Muscle of leg (tissue), 11 donors: Measurements from ENCODE around the gene RETREG1. TPM values are rescaled to one million over a fixed set of nuclear protein-coding genes. Genes with fewer than 3 reads are reported as not detected.
A peak's percentile ranks its signal among the peaks of the same experiment; 100 is the strongest.

Experiments
- DNase-seq: peaks from one replicate; pipeline ENCODE4 v3.0.0; 2013
- H3K27ac ChIP-seq: one replicate; pipeline ENCODE4 v1.5.1; 2013; ENCODE audit warnings: mild to moderate bottlenecking, low read length, control low read depth
- H3K27me3 ChIP-seq: one replicate; pipeline ENCODE4 v1.6.1; 2013; ENCODE audit warnings: low read length; ENCODE audit not compliant: control insufficient read depth, insufficient read depth
- H3K36me3 ChIP-seq: one replicate; pipeline ENCODE4 v1.6.1; 2013; ENCODE audit warnings: low read length; ENCODE audit not compliant: control insufficient read depth, insufficient read depth
- H3K4me1 ChIP-seq: one replicate; pipeline ENCODE4 v1.6.1; 2013; ENCODE audit warnings: low read length; ENCODE audit not compliant: control insufficient read depth, insufficient read depth
- H3K4me3 ChIP-seq: one replicate; pipeline ENCODE4 v1.5.1; 2013; ENCODE audit warnings: low read length, control low read depth
- H3K9me3 ChIP-seq: replicated peaks from 2 replicates; pipeline ENCODE4 v1.6.1; 2013; ENCODE audit warnings: low read depth, low read length; ENCODE audit not compliant: control insufficient read depth
- WGBS: methylation state at CpG from one replicate; pipeline ENCODE4 v1.1.5; 2013; ENCODE audit warnings: missing lambda C conversion rate; ENCODE audit not compliant: insufficient coverage; 5-methylcytosine and 5-hydroxymethylcytosine counted together
- polyA plus RNA-seq, 8 donors: library from polyadenylated mRNA; unstranded; fragments of 120-200 nt; gene quantifications; one replicate each; pipeline versions ENCODE4 v1.2.1 to v1.2.3, GENCODE V29; 2013; ENCODE audit warnings: inconsistent platforms in 1 of 8, low replicate concordance in 1 of 8; ENCODE audit not compliant: insufficient read length in 8 of 8, insufficient read depth in 1 of 8
- total RNA-seq: library from RNA; stranded (reverse); fragments of 120-200 nt; gene quantifications from one replicate; pipeline ENCODE4 v1.2.4, GENCODE V29; 2013

RETREG1 gene
- total and polyA plus RNA-seq, 9 donors: 48.7 to 70.0 (median 56.4) TPM

- Histone ChIP-seq H3K27me3 (no peaks in the 10 kb centered on the region), H3K4me3 (no peak overlapping the region), H3K9me3 (no peaks in the 10 kb centered on the region), H3K36me3 (no peaks in the 10 kb centered on the region), H3K27ac (peak overlapping the region; percentile 44), H3K4me1 (peaks cover 41% of the 10 kb centered on the region)
- 82% methylated on average over 4 of the region's 6 CpGs for WGBS
- DNase-seq: no peak
These were observed 80.6 kb downstream of the RETREG1 start for GRCh38 chr5:16536246-16536645.

GRCh38 chr5:16534280-16534679 is 82.5 kb downstream of the RETREG1 start:
- no peak overlapping the region for H3K4me3 ChIP-seq
- H3K27me3 ChIP-seq: no peaks in the 10 kb centered on the region
- H3K9me3 ChIP-seq: no peaks in the 10 kb centered on the region
- no peaks in the 10 kb centered on the region for H3K36me3 ChIP-seq
- DNase-seq: no peak
- no peak overlapping the region for H3K27ac ChIP-seq
- WGBS: no CpG with 5 or more reads among the region's 1 CpG
- H3K4me1 ChIP-seq: peaks cover 44% of the 10 kb centered on the region

GRCh38 chr5:16531063-16531648 is 85.6 kb downstream of the RETREG1 start:
- Histone ChIP-seq H3K4me3 (no peak overlapping the region), H3K27ac (no peak overlapping the region), H3K27me3 (no peaks in the 10 kb centered on the region), H3K4me1 (peaks cover 14% of the 10 kb centered on the region), H3K36me3 (no peaks in the 10 kb centered on the region), H3K9me3 (no peaks in the 10 kb centered on the region)
- DNase-seq: no peak
- WGBS: 53% methylated on average over 3 of the region's 4 CpGs

GRCh38 chr5:16529306-16529705 is 87.5 kb downstream of the RETREG1 start:
- no peaks in the 10 kb centered on the region for H3K9me3 ChIP-seq
- no peaks in the 10 kb centered on the region for H3K27me3 ChIP-seq
- 76% methylated on average over 3 of the region's 7 CpGs for WGBS
- peaks cover 9% of the 10 kb centered on the region for H3K4me1 ChIP-seq
- no peak overlapping the region for H3K4me3 ChIP-seq
- H3K27ac ChIP-seq: peak overlapping the region; percentile 23
- H3K36me3 ChIP-seq: no peaks in the 10 kb centered on the region
- no peak for DNase-seq

- no peaks in the 10 kb centered on the region for H3K9me3 ChIP-seq
- peak overlapping the region; percentile 15 for H3K27ac ChIP-seq
- H3K36me3 ChIP-seq: no peaks in the 10 kb centered on the region
- H3K4me1 ChIP-seq: peaks cover 9% of the 10 kb centered on the region
- WGBS: 80% methylated on average over 2 of the region's 7 CpGs
- peaks cover 2% of the 10 kb centered on the region for H3K27me3 ChIP-seq
- H3K4me3 ChIP-seq: no peak overlapping the region
- DNase-seq: no peak
These were observed 88.3 kb downstream of the RETREG1 start for GRCh38 chr5:16528382-16529110.

GRCh38 chr5:16525651-16526050 is 91.1 kb downstream of the RETREG1 start:
- no peak overlapping the region for H3K4me3 ChIP-seq
- no peak overlapping the region for H3K27ac ChIP-seq
- 61% methylated on average over 3 of the region's 4 CpGs for WGBS
- peaks cover 2% of the 10 kb centered on the region for H3K27me3 ChIP-seq
- H3K9me3 ChIP-seq: no peaks in the 10 kb centered on the region
- peaks cover 6% of the 10 kb centered on the region for H3K4me1 ChIP-seq
- no peak for DNase-seq
- H3K36me3 ChIP-seq: no peaks in the 10 kb centered on the region

GRCh38 chr5:16524286-16524685 is 92.5 kb downstream of the RETREG1 start:
- no peaks in the 10 kb centered on the region for H3K36me3 ChIP-seq
- no peak for DNase-seq
- H3K9me3 ChIP-seq: no peaks in the 10 kb centered on the region
- H3K27ac ChIP-seq: no peak overlapping the region
- H3K27me3 ChIP-seq: peaks cover 4% of the 10 kb centered on the region
- H3K4me3 ChIP-seq: no peak overlapping the region
- WGBS: no CpG with 5 or more reads among the region's 5 CpGs
- no peaks in the 10 kb centered on the region for H3K4me1 ChIP-seq

GRCh38 chr5:16521521-16522483 is 95.0 kb downstream of the RETREG1 start:
- Histone ChIP-seq H3K36me3 (no peaks in the 10 kb centered on the region), H3K27me3 (peaks cover 4% of the 10 kb centered on the region), H3K4me1 (no peaks in the 10 kb centered on the region), H3K27ac (no peak overlapping the region), H3K9me3 (no peaks in the 10 kb centered on the region), H3K4me3 (no peak overlapping the region)
- WGBS: 85% methylated on average over 4 of the region's 10 CpGs
- DNase-seq: no peak

- Histone ChIP-seq H3K36me3 (no peaks in the 10 kb centered on the region), H3K4me1 (no peaks in the 10 kb centered on the region), H3K9me3 (no peaks in the 10 kb centered on the region), H3K4me3 (no peak overlapping the region), H3K27me3 (peaks cover 4% of the 10 kb centered on the region), H3K27ac (no peak overlapping the region)
- WGBS: 77% methylated on average over 2 of the region's 4 CpGs
- no peak for DNase-seq
These were observed 96.0 kb downstream of the RETREG1 start for GRCh38 chr5:16520841-16521240.

- Histone ChIP-seq H3K4me1 (no peaks in the 10 kb centered on the region), H3K9me3 (no peaks in the 10 kb centered on the region), H3K4me3 (no peak overlapping the region), H3K27me3 (peaks cover 4% of the 10 kb centered on the region), H3K36me3 (no peaks in the 10 kb centered on the region), H3K27ac (no peak overlapping the region)
- 82% methylated on average over 2 of the region's 4 CpGs for WGBS
- DNase-seq: no peak
These were observed 97.4 kb downstream of the RETREG1 start for GRCh38 chr5:16519435-16519834.
